Stomach (tissue), 4 donors: ENCODE data around the gene ABCA6.

Source experiments
- CTCF ChIP-seq, 7 experiments: fragments of 450-650 bp in 4 of 7; fragments of 200-600 bp in 3 of 7; sonication (generic) in 3 of 7; IDR thresholded peaks; one replicate each; pipeline ENCODE4 v1.5.1; 2016 to 2019; ENCODE audit warnings: antibody characterized with exemption in 7 of 7, control low read depth in 2 of 7, mild to moderate bottlenecking in 1 of 7
- EP300 ChIP-seq: sonication (generic); formaldehyde crosslinking; IDR thresholded peaks from one replicate; pipeline ENCODE4 v1.6.1; 2017; ENCODE audit warnings: antibody characterized with exemption
- POLR2AphosphoS5 ChIP-seq, 3 donors: sonication (generic); formaldehyde crosslinking; IDR thresholded peaks; one replicate each; pipeline ENCODE4 v1.6.1; 2016; ENCODE audit warnings: antibody characterized with exemption in 3 of 3

- TF ChIP-seq POLR2AphosphoS5 (IDR thresholded peaks at IDR 0.05) (no peak), CTCF (IDR thresholded peaks at IDR 0.05) (no peak), EP300 (no peak)
Measured at GRCh38 chr17:69176457-69176795, 34.7 kb upstream of the ABCA6 start.
